ENCODE results near the gene MMP14.
A peak's percentile ranks its signal among the peaks of the same experiment; 100 is the strongest.

Gene MMP14

DNA sequence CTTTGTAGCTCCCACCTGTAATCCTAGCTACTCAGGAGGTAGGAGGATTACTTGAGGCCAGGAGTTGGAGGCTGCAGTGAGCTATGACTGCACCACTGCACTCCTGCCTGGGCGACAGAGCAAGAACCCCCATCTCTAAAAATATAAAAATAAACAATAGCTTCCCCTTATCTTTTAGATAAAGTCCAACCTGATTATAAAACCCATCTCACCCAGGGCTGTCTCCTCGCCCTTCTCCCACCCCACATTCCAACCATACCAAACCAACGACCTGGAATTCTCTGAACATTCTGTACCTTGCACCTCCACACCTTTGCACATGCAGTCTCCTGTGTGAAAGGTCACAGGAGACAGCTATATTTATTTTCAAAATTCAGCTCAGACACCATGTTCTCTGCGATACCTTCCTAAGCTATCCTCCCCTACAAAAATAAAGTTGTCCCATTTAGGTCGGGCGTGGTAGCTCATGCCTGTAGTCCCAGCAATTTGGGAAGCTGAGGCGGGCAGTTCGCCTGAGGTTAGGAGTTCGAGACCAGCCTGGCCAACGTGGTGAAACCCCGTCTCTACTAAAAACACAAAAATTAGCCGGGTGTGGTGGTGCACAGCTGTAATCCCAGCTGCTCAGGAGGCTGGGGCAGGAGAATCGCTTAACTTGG is 28.8 kb upstream of the MMP14 start:
- no peak for FAIRE-seq
- no peak for TF ChIP-seq POLR2A (IDR thresholded peaks at IDR 0.05; ENCODE audit: low read depth, low read length)
- no peak for DNase-seq (ENCODE audit: insufficient read length, low spot score)

DNA sequence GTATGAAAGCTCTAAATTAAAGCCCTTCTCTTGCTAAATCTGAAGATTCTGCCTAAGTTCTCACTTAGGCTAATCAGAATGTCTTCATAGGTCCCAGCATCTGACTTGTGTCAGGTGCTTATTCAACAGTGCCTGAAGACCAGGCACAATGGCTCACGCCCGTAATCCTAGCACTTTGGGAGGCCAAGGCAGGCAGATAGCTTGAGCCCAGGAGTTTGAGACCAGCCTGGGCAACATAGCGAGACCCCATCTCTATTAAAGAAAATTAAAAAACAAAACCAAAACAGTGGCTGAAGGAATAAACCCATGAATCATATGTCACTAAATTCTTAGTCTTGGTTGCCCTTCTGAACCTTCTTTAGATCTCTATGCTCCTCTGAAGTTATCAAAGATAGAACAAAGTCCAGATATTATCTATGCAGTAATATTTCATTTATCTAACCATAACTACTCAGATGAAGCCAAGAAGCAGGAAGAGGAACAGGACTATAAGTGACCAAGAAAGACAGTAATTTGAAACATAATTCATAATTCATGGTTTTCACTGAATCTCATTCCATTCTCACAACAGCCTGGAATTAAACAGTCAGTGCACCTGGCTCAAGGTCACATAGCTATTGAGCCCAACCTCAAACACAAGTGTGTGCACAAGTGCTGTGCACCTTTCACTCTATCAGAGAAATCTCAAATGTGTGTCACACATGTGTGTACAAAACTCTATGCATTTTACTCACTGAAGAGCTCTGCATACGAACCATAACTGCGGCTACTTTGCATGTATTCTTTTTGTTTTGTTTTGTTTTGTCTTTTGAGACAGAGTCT is 27.8 kb upstream of the MMP14 start:
- no peak for TF ChIP-seq POLR2A (IDR thresholded peaks at IDR 0.05; ENCODE audit: low read depth, low read length)
- FAIRE-seq = no peak
- no peak for DNase-seq (ENCODE audit: insufficient read length, low spot score)

DNA sequence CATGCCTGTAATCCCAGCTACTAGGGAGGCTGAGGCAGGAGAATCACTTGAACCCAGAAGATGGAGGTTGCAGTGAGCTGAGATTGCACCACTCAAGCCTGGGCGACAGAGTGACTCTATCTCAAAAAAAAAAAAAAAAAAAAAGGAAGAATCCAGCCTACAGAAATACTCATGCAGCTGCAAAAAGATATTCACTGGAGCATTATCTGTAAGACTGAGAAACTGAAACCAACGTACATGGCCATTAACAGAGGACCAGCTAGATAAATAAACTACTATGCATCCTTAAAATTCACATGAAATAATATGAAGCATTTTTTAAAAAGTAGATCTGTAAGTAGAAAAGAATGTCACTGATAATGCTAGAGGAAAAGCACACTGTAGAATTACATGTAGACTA is 24.7 kb upstream of the MMP14 start:
- FAIRE-seq (no peak), DNase-seq (ENCODE audit: insufficient read length, low spot score) (no peak)
- TF ChIP-seq POLR2A (IDR thresholded peaks at IDR 0.05; ENCODE audit: low read depth, low read length) = no peak

- DNase-seq (ENCODE audit: insufficient read length, low spot score) = no peak
- TF ChIP-seq POLR2A (IDR thresholded peaks at IDR 0.05; ENCODE audit: low read depth, low read length) = no peak
- no peak for FAIRE-seq
Measured at GRCh38 chr14:22812744-22813143, 23.6 kb upstream of the MMP14 start.

DNA sequence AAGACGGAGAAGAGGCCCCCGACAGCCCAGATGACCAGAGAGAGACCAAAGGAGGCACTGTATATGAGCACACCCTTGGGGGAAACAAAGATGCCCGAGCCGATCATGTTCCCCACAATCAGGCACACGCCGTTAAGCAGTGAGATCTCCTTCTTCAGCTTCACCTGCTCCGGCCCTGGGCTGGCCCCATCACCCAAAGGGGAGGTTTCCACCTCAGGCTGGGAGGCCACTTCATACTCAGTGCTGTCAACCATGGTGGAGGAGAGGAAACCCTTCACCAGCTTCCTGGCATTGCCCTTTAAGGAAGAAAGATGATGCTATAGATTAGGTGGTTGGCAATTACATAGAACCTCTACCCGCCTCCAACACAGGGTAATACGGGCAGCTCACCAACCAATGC is 23.2 kb upstream of the MMP14 start:
- FAIRE-seq (no peak), DNase-seq (ENCODE audit: insufficient read length, low spot score) (no peak)
- TF ChIP-seq POLR2A (IDR thresholded peaks at IDR 0.05; ENCODE audit: low read depth, low read length) = no peak

DNA sequence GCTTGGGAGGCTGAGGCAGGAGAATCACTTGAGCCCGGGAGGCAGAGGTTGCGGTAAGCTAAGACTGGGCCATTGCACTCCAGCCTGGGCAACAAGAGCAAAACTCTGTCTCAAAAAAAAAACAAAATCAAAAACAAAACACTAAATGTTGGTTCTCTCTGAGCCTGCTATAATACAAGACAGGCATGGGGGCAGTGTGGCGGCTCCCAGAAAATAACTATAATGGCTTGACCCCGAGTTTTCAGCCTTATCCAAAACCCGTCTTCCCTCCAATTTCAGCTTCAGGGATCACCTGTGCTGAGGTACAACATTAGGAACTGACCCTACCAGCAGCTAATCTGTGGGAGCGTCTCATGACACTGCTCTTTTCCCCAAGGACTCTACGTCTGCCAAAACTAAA is 22.0 kb upstream of the MMP14 start:
- TF ChIP-seq POLR2A (IDR thresholded peaks at IDR 0.05; ENCODE audit: low read depth, low read length) = no peak
- DNase-seq (ENCODE audit: insufficient read length, low spot score) (no peak), FAIRE-seq (no peak)

DNA sequence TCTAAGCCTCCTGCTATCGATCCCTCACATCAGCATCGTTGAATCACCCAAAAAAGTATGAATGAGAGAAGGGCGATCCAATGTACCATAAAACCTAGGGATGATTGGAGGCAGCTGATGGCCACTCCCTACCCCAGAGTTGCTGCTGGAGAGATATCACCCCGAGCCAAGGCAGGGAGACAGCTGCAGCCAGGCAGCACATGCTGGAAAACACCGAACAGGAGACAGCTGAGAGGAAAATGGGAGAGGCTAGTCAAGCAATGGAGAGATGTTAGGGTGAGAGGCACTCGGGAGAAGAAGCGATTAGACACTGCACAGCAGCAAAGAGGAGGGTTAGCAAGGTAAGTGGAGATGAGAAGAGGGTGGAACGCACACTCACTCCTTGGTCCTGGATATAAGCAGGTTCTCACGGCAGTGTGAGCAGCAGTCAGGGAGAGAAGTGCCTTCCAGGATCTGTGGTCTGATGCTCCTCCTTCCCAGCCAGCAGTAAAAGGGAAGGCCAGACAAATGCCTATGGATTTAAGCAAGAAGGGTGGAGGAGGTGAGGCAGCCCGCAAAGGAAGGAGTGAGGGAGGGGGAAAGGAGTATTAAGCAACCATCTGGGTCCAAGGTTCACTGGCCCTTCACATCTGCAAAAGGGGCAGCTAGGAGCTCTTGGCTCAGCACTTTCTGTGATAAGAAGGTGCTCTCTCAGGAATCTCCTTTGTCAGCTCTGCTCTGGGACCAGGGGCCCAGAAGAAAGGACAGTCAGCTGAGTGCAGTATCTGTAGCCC is 21.3 kb upstream of the MMP14 start, which contains the start of gene SLC7A7:
Gene SLC7A7 (minus strand): TSS at position 495 of the 773 bp plus-strand sequence. CDS start 2,037 bp downstream, outside the sequence.
- FAIRE-seq (no peak), DNase-seq (ENCODE audit: insufficient read length, low spot score) (no peak)
- no peak for TF ChIP-seq POLR2A (IDR thresholded peaks at IDR 0.05; ENCODE audit: low read depth, low read length)

GRCh38 chr14:22819151-22819988 is 17.0 kb upstream of the MMP14 start:
- no peak for TF ChIP-seq POLR2A (IDR thresholded peaks at IDR 0.05; ENCODE audit: low read depth, low read length)
- DNase-seq (ENCODE audit: insufficient read length, low spot score) (no peak), FAIRE-seq (no peak)

DNA sequence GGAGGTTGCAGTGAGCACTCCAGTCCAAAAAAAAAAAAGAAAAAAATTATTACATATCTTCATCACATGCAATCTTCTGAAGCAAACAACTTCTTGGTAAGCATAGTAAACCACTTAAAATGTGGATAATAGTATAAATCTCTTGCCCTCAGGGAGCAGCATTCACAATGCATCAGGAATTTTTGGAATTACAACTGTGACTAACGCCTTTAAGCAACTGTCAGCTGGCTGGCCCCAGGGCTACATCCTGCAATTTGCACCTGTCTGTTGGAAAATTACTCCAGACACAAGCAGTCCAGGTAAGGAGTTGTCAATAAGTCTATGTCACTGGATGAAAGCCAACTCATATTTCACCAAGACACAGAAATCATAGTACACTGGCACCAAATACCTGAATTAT is 15.7 kb upstream of the MMP14 start:
- TF ChIP-seq POLR2A (IDR thresholded peaks at IDR 0.05; ENCODE audit: low read depth, low read length) = no peak
- FAIRE-seq (no peak), DNase-seq (ENCODE audit: insufficient read length, low spot score) (no peak)

GRCh38 chr14:22821193-22822015 is 15.0 kb upstream of the MMP14 start:
- FAIRE-seq (no peak), DNase-seq (ENCODE audit: insufficient read length, low spot score) (no peak)
- no peak for TF ChIP-seq POLR2A (IDR thresholded peaks at IDR 0.05; ENCODE audit: low read depth, low read length)

DNA sequence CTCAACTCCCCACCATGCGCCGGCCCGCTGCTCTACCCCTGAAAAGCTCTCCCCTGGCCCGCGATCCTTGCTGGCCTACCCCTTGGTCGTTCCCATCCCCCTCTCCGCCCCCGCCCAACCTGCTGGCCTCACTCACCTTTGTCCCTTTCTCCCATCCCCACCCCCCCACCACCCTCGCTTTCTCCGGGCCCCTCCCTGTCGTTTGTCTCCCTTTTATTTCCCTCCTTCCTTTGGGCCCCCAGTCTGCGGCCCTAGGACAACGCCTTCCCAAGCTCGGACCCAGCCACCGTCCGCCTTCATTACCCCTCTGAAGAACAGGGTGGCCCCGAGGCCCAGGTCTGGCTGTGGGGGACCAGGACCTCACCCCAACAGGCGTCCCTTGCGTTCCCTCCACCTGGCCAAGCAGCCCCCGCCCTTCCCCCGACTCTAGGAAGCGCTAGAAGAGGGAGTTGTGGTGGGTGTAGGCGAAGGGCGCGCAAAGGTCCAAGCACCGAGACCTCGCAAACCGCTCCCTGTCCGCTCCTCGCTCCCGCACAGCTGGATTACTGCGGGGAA is 14.3 kb upstream of the MMP14 start:
- FAIRE-seq (no peak), DNase-seq (ENCODE audit: insufficient read length, low spot score) (no peak)
- TF ChIP-seq POLR2A (IDR thresholded peaks at IDR 0.05; ENCODE audit: low read depth, low read length) = no peak

DNA sequence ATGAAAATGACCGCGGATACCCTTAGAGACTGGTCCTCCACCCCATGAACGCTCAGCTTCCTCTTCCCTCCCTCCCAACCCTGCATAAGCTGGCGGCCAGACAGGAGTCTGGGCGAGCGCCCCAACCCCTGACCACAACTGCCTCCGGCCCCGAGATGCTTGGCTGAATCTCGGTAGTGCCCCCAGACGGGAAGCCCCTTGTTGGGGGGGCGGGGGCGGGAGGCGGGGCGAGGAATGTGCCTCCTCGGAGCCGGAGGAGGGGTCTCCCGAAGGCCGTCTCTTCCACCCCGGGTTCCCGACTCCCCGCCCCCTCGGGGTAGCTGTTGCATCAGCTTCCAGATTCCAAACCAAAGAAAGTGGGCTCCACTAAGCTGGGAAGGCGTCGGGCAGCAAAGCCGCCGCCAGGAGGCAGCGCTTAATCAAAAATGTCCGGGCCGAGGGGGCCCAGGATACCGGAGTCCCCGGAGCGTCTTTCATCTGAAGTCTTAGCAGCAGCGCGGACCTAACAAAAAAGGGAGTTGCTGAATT is 13.8 kb upstream of the MMP14 start:
- no peak for TF ChIP-seq POLR2A (IDR thresholded peaks at IDR 0.05; ENCODE audit: low read depth, low read length)
- peak; percentile 48 for DNase-seq (ENCODE audit: insufficient read length, low spot score)
- FAIRE-seq = no peak
